PFSK-1 (cell line): Measurements from ENCODE around the gene SIN3A.

Source experiments
- FOXP2 ChIP-seq: optimal IDR thresholded peaks from 2 replicates; pipeline ENCODE3; 2011; ENCODE audit warnings: borderline replicate concordance, control low read depth, inconsistent platforms; ENCODE audit not compliant: insufficient read depth; ENCODE audit errors: extremely low read length, extremely low read depth
- POLR2AphosphoS5 ChIP-seq: IDR thresholded peaks from 2 replicates; pipeline ENCODE4 v1.6.1; 2012; ENCODE audit warnings: low read depth, mild to moderate bottlenecking, control low read depth, low read length, moderate library complexity
- REST ChIP-seq, 2 experiments: IDR thresholded peaks; 2 replicates each; pipeline versions ENCODE4 v1.6.1 to v1.8.0; 2011 to 2012; ENCODE audit warnings: low read depth in 2 of 2, low read length in 2 of 2, control low read depth in 1 of 2, inconsistent platforms in 1 of 2, mild to moderate bottlenecking in 1 of 2, moderate library complexity in 1 of 2; ENCODE audit not compliant: insufficient read depth in 1 of 2
- SIN3A ChIP-seq: IDR thresholded peaks from 2 replicates; pipeline ENCODE4 v1.6.1; 2012; ENCODE audit warnings: mild to moderate bottlenecking, low read length, moderate library complexity, borderline replicate concordance; ENCODE audit not compliant: insufficient read depth
- TAF1 ChIP-seq: IDR thresholded peaks from 2 replicates; pipeline ENCODE4 v1.6.1; 2012; ENCODE audit warnings: low read length, control low read depth, borderline replicate concordance; ENCODE audit not compliant: insufficient read depth

GRCh38 chr15:75361361-75361988 is 90.0 kb downstream of the SIN3A start:
- TF ChIP-seq POLR2AphosphoS5 = no peak
- TF ChIP-seq REST (IDR thresholded peaks at IDR 0.05; ENCODE audit: insufficient read depth in 1 of 2, low read depth in 2 of 2, low read length in 2 of 2) = no peak
- no peak for TF ChIP-seq TAF1
- TF ChIP-seq SIN3A = no peak
- TF ChIP-seq FOXP2 = no peak
